H9 (cell line): Measurements from ENCODE around the gene MAPK8IP3. TPM values are rescaled to one million over a fixed set of nuclear protein-coding genes. Genes with fewer than 3 reads are reported as not detected.
A peak's percentile ranks its signal among the peaks of the same experiment; 100 is the strongest.

ENCODE experiments used
- DNase-seq: peaks from one replicate; pipeline ENCODE4 v3.0.0-alpha.2; 2017
- H2AFZ ChIP-seq: one replicate; pipeline ENCODE4 v1.6.1; 2013; ENCODE audit warnings: mild to moderate bottlenecking, low read length, control low read depth, moderate library complexity
- H2AK5ac ChIP-seq: 2 replicates; pipeline ENCODE4 v1.6.1; 2013; ENCODE audit warnings: low read length, control low read depth, mixed read lengths; ENCODE audit not compliant: insufficient read length
- H2BK120ac ChIP-seq: one replicate; pipeline ENCODE4 v1.6.1; 2013; ENCODE audit warnings: low read depth, mild to moderate bottlenecking, low read length, control low read depth, inconsistent platforms; ENCODE audit not compliant: poor library complexity, severe bottlenecking
- H2BK12ac ChIP-seq: 2 replicates; pipeline ENCODE4 v1.6.1; 2013; ENCODE audit warnings: low read length, control low read depth, mixed read lengths, low read depth; ENCODE audit not compliant: insufficient read length
- H2BK15ac ChIP-seq: 2 replicates; pipeline ENCODE4 v1.6.1; 2013; ENCODE audit warnings: low read depth, low read length, control low read depth
- H2BK20ac ChIP-seq: one replicate; pipeline ENCODE4 v1.6.1; 2013; ENCODE audit warnings: low read depth, mild to moderate bottlenecking, low read length, control low read depth, inconsistent platforms; ENCODE audit not compliant: poor library complexity, severe bottlenecking
- H2BK5ac ChIP-seq: 2 replicates; pipeline ENCODE4 v1.6.1; 2013; ENCODE audit warnings: low read length, control low read depth, mixed read lengths; ENCODE audit not compliant: insufficient read length
- H3K14ac ChIP-seq: 2 replicates; pipeline ENCODE4 v1.6.1; 2013; ENCODE audit warnings: low read length, control low read depth; ENCODE audit not compliant: insufficient read depth
- H3K18ac ChIP-seq: 2 replicates; pipeline ENCODE4 v1.6.1; 2013; ENCODE audit warnings: low read depth, mild to moderate bottlenecking, mixed read lengths, low read length, control low read depth; ENCODE audit not compliant: insufficient read length
- H3K23ac ChIP-seq: 2 replicates; pipeline ENCODE4 v1.6.1; 2013; ENCODE audit warnings: low read length, control low read depth, mixed read lengths, low read depth; ENCODE audit not compliant: insufficient read length
- H3K23me2 ChIP-seq: 2 replicates; pipeline ENCODE4 v1.6.1; 2013; ENCODE audit warnings: low read depth, mild to moderate bottlenecking, mixed read lengths, low read length, control low read depth; ENCODE audit not compliant: insufficient read length, poor library complexity, severe bottlenecking
- H3K27ac ChIP-seq: 2 replicates; pipeline ENCODE4 v1.5.1; 2013; ENCODE audit warnings: low read length, control low read depth, mixed read lengths, low read depth; ENCODE audit not compliant: insufficient read length
- H3K27me3 ChIP-seq: 2 replicates; pipeline ENCODE4 v1.6.1; 2013; ENCODE audit warnings: low read length, control low read depth, inconsistent platforms; ENCODE audit not compliant: insufficient read depth
- H3K4ac ChIP-seq: 2 replicates; pipeline ENCODE4 v1.6.1; 2013; ENCODE audit warnings: low read depth, mild to moderate bottlenecking, control low read depth, inconsistent platforms, low read length, moderate library complexity
- H3K4me1 ChIP-seq: 2 replicates; pipeline ENCODE4 v1.6.1; 2013; ENCODE audit warnings: low read length, control low read depth, inconsistent platforms; ENCODE audit not compliant: insufficient read depth
- H3K4me2 ChIP-seq: 2 replicates; pipeline ENCODE4 v1.6.1; 2013; ENCODE audit warnings: low read length, control low read depth, mixed read lengths; ENCODE audit not compliant: insufficient read length, insufficient read depth
- H3K56ac ChIP-seq: 2 replicates; pipeline ENCODE4 v1.6.1; 2013; ENCODE audit warnings: low read depth, mild to moderate bottlenecking, mixed read lengths, low read length, control low read depth; ENCODE audit not compliant: insufficient read length
- H3K79me1 ChIP-seq: 2 replicates; pipeline ENCODE4 v1.6.1; 2013; ENCODE audit warnings: low read depth, mild to moderate bottlenecking, moderate library complexity, low read length, control low read depth, inconsistent platforms; ENCODE audit not compliant: insufficient read depth, poor library complexity, severe bottlenecking
- H3K79me2 ChIP-seq: 2 replicates; pipeline ENCODE4 v1.6.1; 2013; ENCODE audit warnings: low read length, control low read depth, inconsistent platforms; ENCODE audit not compliant: insufficient read depth
- H3K9ac ChIP-seq: 2 replicates; pipeline ENCODE4 v1.6.1; 2013; ENCODE audit warnings: low read length, control low read depth, mixed read lengths; ENCODE audit not compliant: insufficient read length; ENCODE audit errors: extremely low read depth
- H3K9me3 ChIP-seq: one replicate; pipeline ENCODE4 v1.6.1; 2013; ENCODE audit warnings: low read depth, low read length, inconsistent platforms; ENCODE audit not compliant: control insufficient read depth
- H3T11ph ChIP-seq: one replicate; pipeline ENCODE4 v1.6.1; 2013; ENCODE audit warnings: mild to moderate bottlenecking, low read length, control low read depth, inconsistent platforms
- H4K20me1 ChIP-seq: one replicate; pipeline ENCODE4 v1.6.1; 2013; ENCODE audit not compliant: control insufficient read depth, insufficient read length, insufficient read depth
- H4K5ac ChIP-seq: 2 replicates; pipeline ENCODE4 v1.6.1; 2013; ENCODE audit warnings: low read depth, mild to moderate bottlenecking, mixed read lengths, low read length, control low read depth; ENCODE audit not compliant: insufficient read length
- H4K8ac ChIP-seq: replicated peaks from 2 replicates; pipeline ENCODE4 v1.6.1; 2013; ENCODE audit warnings: low read length, control low read depth, mixed read lengths, low read depth; ENCODE audit not compliant: insufficient read length
- H4K91ac ChIP-seq: 2 replicates; pipeline ENCODE4 v1.6.1; 2013; ENCODE audit warnings: low read depth, mild to moderate bottlenecking, moderate library complexity, mixed read lengths, low read length, control low read depth; ENCODE audit not compliant: insufficient read length
- H3K27ac Mint-ChIP-seq, 3 experiments: 2 replicates in 2 of 3; 3 replicates in 1 of 3; pipeline ENCODE4 v1.8.0; 2020 to 2021; ENCODE audit warnings: mixed read lengths in 3 of 3, mild to moderate bottlenecking in 1 of 3, moderate library complexity in 1 of 3
- H3K27me3 Mint-ChIP-seq: 2 replicates; pipeline ENCODE4 v1.8.0; 2021; ENCODE audit warnings: low read depth, mild to moderate bottlenecking, moderate library complexity, mixed read lengths
- H3K36me3 Mint-ChIP-seq, 3 experiments: 2 replicates in 2 of 3; 3 replicates in 1 of 3; pipeline ENCODE4 v1.8.0; 2020 to 2021; ENCODE audit warnings: low read depth in 3 of 3, mixed read lengths in 3 of 3; ENCODE audit not compliant: insufficient read depth in 1 of 3
- H3K4me1 Mint-ChIP-seq, 2 experiments: 2 replicates each; pipeline ENCODE4 v1.8.0; 2020; ENCODE audit warnings: mixed read lengths in 2 of 2
- H3K4me3 Mint-ChIP-seq, 2 experiments: 2 replicates in 1 of 2; 3 replicates in 1 of 2; pipeline ENCODE4 v1.8.0; 2020 to 2021; ENCODE audit warnings: mild to moderate bottlenecking in 2 of 2, mixed read lengths in 2 of 2, moderate library complexity in 1 of 2
- H3K9me3 Mint-ChIP-seq, 2 experiments: 2 replicates in 1 of 2; 3 replicates in 1 of 2; pipeline ENCODE4 v1.8.0; 2020; ENCODE audit warnings: mild to moderate bottlenecking in 2 of 2, mixed read lengths in 2 of 2, moderate library complexity in 1 of 2
- WGBS: extraction: QIAGEN DNeasy Blood & Tissue Kit; methylation state at CpG from one replicate; pipeline ENCODE4 v1.1.7; 2013; ENCODE audit warnings: missing lambda C conversion rate, low lambda C conversion rate, mixed read lengths; ENCODE audit not compliant: insufficient read length; ENCODE audit errors: extremely low coverage; 5-methylcytosine and 5-hydroxymethylcytosine counted together
- total RNA-seq: library from RNA; stranded (reverse); gene quantifications from 2 replicates; pipeline ENCODE4 v1.2.1, GENCODE V29; 2021
- TF ChIP-seq, protein P1 (sequence below): fragments of 200-600 bp; sonication (generic); conservative IDR thresholded peaks from 3 replicates; pipeline ENCODE4 v1.8.0; 2021; ENCODE audit warnings: antibody characterized with exemption, mild to moderate bottlenecking

Gene MAPK8IP3
- total RNA-seq, 1 experiment from 2014 or later, result 51.3 TPM

DNA sequence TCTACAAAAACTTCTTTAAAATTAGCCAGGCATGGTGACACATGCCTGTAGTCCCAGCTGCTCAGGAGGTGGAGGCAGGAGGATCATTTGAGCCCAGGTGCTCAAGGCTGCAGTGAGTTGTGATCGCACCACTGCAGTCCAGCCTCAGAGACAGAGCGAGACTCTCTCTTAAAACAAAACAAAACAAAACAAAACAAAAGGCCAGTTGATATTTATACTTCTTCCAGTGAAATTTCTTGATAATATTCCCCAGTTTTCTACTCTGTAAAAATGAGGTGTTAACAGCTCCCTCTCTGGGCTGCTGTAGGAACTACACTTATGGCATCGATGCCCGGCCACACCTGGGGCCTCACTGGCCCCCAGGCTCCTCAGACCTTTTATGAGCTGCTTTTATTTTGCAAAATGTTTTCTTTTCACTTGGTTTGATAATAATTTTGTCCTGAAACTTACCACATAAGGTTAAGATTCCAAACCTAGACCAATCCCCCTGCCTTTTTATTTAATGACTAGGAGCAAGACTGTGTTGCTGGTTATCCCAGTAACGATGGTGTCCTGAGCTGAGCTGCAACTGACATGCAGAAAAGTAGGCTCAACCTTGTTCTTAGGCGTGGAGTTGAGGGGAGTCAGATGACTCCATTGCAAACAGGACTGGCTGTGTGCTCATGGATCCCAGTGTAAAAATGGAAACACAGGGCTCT lies 17.6 kb downstream of the MAPK8IP3 start:
- H3K23ac ChIP-seq, result no peak overlapping the region
- no peak overlapping the region for H3K18ac ChIP-seq
- no peaks in the 10 kb centered on the region for H3K9me3 ChIP-seq
- H3K27me3 Mint-ChIP-seq, result no peaks in the 10 kb centered on the region
- no peak overlapping the region for H3K56ac ChIP-seq
- H3K23me2 ChIP-seq, result no peaks in the 10 kb centered on the region
- H4K8ac ChIP-seq, result no peak overlapping the region
- H3K27ac Mint-ChIP-seq, result no peak overlapping the region
- no peaks in the 10 kb centered on the region for H3K79me1 ChIP-seq
- H3K4ac ChIP-seq, result no peak overlapping the region
- no peak overlapping the region for H2BK20ac ChIP-seq
- no peak overlapping the region for H2AK5ac ChIP-seq
- no peak overlapping the region for H4K5ac ChIP-seq
- H3T11ph ChIP-seq, result no peak overlapping the region
- no CpG with 5 or more reads among the region's 6 CpGs for WGBS
- H3K36me3 Mint-ChIP-seq, result peaks cover 0 to 14% (median 12%) of the 10 kb centered on the region in 3 experiments; a peak in 5 of 7 replicates
- H4K20me1 ChIP-seq, result no peaks in the 10 kb centered on the region
- no peak overlapping the region for H2BK15ac ChIP-seq
- H3K27ac ChIP-seq, result no peak overlapping the region
- TF ChIP-seq, protein P1, sequence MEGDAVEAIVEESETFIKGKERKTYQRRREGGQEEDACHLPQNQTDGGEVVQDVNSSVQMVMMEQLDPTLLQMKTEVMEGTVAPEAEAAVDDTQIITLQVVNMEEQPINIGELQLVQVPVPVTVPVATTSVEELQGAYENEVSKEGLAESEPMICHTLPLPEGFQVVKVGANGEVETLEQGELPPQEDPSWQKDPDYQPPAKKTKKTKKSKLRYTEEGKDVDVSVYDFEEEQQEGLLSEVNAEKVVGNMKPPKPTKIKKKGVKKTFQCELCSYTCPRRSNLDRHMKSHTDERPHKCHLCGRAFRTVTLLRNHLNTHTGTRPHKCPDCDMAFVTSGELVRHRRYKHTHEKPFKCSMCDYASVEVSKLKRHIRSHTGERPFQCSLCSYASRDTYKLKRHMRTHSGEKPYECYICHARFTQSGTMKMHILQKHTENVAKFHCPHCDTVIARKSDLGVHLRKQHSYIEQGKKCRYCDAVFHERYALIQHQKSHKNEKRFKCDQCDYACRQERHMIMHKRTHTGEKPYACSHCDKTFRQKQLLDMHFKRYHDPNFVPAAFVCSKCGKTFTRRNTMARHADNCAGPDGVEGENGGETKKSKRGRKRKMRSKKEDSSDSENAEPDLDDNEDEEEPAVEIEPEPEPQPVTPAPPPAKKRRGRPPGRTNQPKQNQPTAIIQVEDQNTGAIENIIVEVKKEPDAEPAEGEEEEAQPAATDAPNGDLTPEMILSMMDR, result peak; percentile 87
- H3K79me2 ChIP-seq, result no peaks in the 10 kb centered on the region
- no peak overlapping the region for H2AFZ ChIP-seq
- H3K4me1 Mint-ChIP-seq, result peaks cover 0 to 7% of the 10 kb centered on the region in 2 experiments; a peak in 3 of 4 replicates
- no peaks in the 10 kb centered on the region for H3K27me3 ChIP-seq
- H3K9ac ChIP-seq, result no peak overlapping the region
- no peaks in the 10 kb centered on the region for H3K4me1 ChIP-seq
- H2BK120ac ChIP-seq, result no peak overlapping the region
- no peak overlapping the region for H2BK5ac ChIP-seq
- H3K4me2 ChIP-seq, result no peak overlapping the region
- H4K91ac ChIP-seq, result no peak overlapping the region
- no peak overlapping the region for H2BK12ac ChIP-seq
- no peak overlapping the region for H3K14ac ChIP-seq
- H3K9me3 Mint-ChIP-seq, result no peaks in the 10 kb centered on the region
- DNase-seq, result no peak
- no peak overlapping the region for H3K4me3 Mint-ChIP-seq
